Right ventricle myocardium inferior (tissue), 1 donor: ENCODE measurements around the gene SLC4A11. TPM values are rescaled to one million over a fixed set of nuclear protein-coding genes. Genes with fewer than 3 reads are reported as not detected.
"Not testable (repeated sequence)": the region's sequence is repeated elsewhere in the genome, so short reads cannot be mapped to it uniquely, and the experiment has no call there.

Experiments
- ATAC-seq: fragments of 200-7000 bp; cut with Tn5 transposase; one replicate; pipeline ENCODE4 v1.9.1; 2020; ENCODE audit warnings: mild to moderate bottlenecking, moderate library complexity
- DNase-seq: peaks from one replicate; pipeline ENCODE4 v3.0.0; 2021; ENCODE audit errors: missing footprints
- intact Hi-C: fragments of 100-400 bp; cut with DNase I; formaldehyde crosslinking; loops from one replicate; pipeline ENCODE4 v1.11.0; 2022
- total RNA-seq: library from RNA; stranded (reverse); fragmentation: NEBNext Ultra II Directional; extraction: Animal tissue kit (Norgen Biotek cat#: 25700); gene quantifications from one replicate; pipeline ENCODE4 v1.2.1, GENCODE V29; 2021
- donor health status: DM: no; HTN: yes; CAD: no; lungs with severe emphysema.

Gene SLC4A11
- total RNA-seq, 1 donor from 2014 or later = 0.14 TPM

- intact Hi-C loops = no loop called here
- no peak for DNase-seq
- ATAC-seq = no peak
Measured at GRCh38 chr20:3192226-3193015, 46.6 kb downstream of the SLC4A11 start.

- intact Hi-C loops = no loop called here
- ATAC-seq (no peak), DNase-seq (no peak)
Measured at GRCh38 chr20:3190681-3191111, 48.3 kb downstream of the SLC4A11 start.

GRCh38 chr20:3189561-3190131 lies 49.3 kb downstream of the SLC4A11 start:
- no peak for ATAC-seq
- no peak for DNase-seq
- intact Hi-C loops = no loop called here

GRCh38 chr20:3188823-3189413 lies 50.1 kb downstream of the SLC4A11 start:
- no peak for ATAC-seq
- intact Hi-C loops = no loop called here
- no peak for DNase-seq

DNA sequence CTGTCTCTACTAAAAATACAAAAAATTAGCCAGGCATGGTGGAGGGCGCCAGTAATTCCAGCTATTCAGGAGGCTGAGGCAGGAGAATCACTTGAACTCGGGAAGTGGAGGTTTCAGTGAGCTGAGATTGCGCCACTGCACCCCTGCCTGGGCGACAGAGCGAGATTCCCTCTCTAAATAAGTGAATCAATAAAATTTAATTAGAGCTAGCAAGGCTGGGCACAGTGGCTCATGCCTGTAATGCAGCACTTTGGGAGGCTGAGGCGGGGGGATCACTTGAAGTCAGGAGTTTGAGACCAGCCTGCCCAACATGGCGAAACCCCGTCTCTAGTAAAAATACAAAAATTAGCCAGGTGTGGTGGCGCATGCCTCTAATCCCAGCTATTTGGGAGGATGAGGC lies 51.1 kb downstream of the SLC4A11 start:
- intact Hi-C loops, DNase-seq, ATAC-seq: not testable (repeated sequence)

DNA sequence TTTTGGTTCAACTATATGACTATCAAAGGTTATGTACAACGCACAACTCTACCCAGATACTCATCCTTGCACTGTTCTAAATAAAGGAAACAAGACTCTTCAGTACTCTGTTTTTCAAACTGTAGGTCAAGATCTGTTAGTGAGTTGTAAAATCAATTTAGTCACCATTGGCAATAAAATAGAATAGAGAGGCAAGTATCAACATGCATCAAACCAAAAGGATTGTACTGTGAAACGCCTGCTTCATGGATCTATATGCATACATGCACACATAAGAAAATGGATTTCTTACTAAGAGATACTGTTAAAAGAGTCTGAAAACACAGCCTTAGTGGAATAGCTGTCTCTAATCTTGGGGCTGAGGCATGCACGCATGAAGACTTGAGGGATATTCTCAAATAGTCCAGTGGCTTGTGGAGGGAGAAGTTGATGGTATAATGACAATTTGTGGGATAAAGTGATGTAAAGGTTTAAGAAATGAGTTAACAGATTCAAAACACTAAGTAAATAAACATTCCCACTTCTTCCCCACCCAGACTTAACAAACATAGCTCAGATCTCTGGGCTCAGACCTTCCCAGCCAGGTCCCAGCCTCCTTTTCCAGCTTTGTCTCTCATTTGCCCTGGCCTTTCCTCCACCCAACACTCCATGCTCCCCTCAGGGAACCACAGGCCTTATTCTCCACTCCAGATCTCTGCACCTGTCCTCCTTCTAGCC lies 54.9 kb downstream of the SLC4A11 start:
- no peak for ATAC-seq
- intact Hi-C loops = no loop called here

DNA sequence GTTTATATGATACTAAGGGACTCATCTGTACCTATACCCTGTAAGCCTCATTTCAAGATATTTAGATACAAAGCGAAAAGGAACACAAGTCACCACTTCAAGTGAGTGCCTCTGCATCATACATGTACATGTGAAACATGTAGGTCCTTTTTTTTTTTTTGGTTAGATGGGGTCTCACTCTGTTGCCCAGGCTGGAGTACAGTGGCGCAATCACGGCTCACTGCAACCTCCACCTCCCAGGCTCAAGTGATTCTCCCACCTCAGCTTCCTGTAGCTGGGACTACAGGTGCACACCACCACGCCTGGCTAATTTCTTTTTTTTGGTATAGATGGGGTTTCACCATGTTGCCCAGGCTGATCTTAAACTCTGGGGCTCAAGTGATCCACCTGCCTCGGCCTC lies 56.6 kb downstream of the SLC4A11 start:
- intact Hi-C loops, DNase-seq, ATAC-seq: not testable (repeated sequence)

More for the DNA sequence above, 54.9 kb downstream of the SLC4A11 start:
- no peak for DNase-seq

DNA sequence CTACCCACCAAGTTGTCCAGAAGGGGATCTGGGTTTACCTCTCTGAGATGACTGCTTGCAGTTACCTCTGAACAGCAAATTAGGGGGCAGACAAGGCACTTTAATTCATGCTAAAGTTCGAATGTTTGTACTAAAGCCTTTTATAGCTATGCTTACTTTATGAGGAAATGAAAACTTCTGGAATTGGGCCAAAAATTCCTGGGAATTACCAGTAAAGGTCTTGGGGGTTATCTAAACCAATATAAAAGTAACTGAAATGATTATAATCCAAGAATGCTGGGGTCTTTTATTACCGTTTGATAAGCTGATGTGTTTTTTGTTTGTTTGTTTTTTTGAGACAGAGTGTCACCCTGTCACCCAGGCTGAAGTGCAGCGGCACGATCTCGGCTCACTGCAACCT lies 57.7 kb downstream of the SLC4A11 start:
- intact Hi-C loops = no loop called here
- ATAC-seq (no peak), DNase-seq (no peak)

- intact Hi-C loops = no loop called here
- DNase-seq (no peak), ATAC-seq (no peak)
Measured at GRCh38 chr20:3180319-3180718, 58.7 kb downstream of the SLC4A11 start.

- intact Hi-C loops = no loop called here
- DNase-seq = no peak
Measured at GRCh38 chr20:3177746-3178485, 61.1 kb downstream of the SLC4A11 start.

More at GRCh38 chr20:3177746-3178485, 61.1 kb downstream of the SLC4A11 start:
- ATAC-seq = no peak

Other genes starting within 250 kb of the SLC4A11 start
- gene GNRH2, start 195.6 kb downstream of the SLC4A11 start, total RNA-seq = not detected
- gene MRPS26, start 193.1 kb downstream of the SLC4A11 start, total RNA-seq = 52.2 TPM
- 0.54 TPM for gene OXT, start 167.6 kb downstream of the SLC4A11 start, total RNA-seq
- gene AVP, start 154.5 kb downstream of the SLC4A11 start, total RNA-seq = 0.84 TPM
- gene FASTKD5, start 79.3 kb downstream of the SLC4A11 start, total RNA-seq = 27.9 TPM
- gene UBOX5, start 79.3 kb downstream of the SLC4A11 start, total RNA-seq = 2.4 TPM
- 19.6 TPM for gene LZTS3, start 65.6 kb downstream of the SLC4A11 start, total RNA-seq
- 36.5 TPM for gene DDRGK1, start 34.5 kb downstream of the SLC4A11 start, total RNA-seq
- 21.4 TPM for gene ITPA, start 29.7 kb downstream of the SLC4A11 start, total RNA-seq
- gene DNAAF9, start 168.5 kb upstream of the SLC4A11 start, total RNA-seq = 22.1 TPM
- gene ATRN, start 231.8 kb upstream of the SLC4A11 start, total RNA-seq = 32.5 TPM